Subcutaneous adipose tissue (tissue), 4 donors: Measurements from ENCODE around the gene AGTRAP. TPM values are rescaled to one million over a fixed set of nuclear protein-coding genes. Genes with fewer than 3 reads are reported as not detected.

ENCODE experiments used
- total RNA-seq, 4 donors: library from RNA; depleted of rRNA; stranded (reverse); fragments of >200 nt; gene quantifications; one replicate each; pipeline ENCODE4 v1.1.0, GENCODE V29; 2016
- TF ChIP-seq, protein P1 (sequence below): fragments of 450-650 bp; IDR thresholded peaks from one replicate; pipeline ENCODE4 v1.5.1; 2016; ENCODE audit warnings: low read depth, mild to moderate bottlenecking, control low read depth, antibody characterized with exemption, moderate library complexity

Gene AGTRAP
- total RNA-seq, 4 donors from 2014 or later: 22.0 to 82.3 (median 58.3) TPM

GRCh38 chr1:11787804-11788436 lies 52.0 kb downstream of the AGTRAP start:
- TF ChIP-seq, protein P1, sequence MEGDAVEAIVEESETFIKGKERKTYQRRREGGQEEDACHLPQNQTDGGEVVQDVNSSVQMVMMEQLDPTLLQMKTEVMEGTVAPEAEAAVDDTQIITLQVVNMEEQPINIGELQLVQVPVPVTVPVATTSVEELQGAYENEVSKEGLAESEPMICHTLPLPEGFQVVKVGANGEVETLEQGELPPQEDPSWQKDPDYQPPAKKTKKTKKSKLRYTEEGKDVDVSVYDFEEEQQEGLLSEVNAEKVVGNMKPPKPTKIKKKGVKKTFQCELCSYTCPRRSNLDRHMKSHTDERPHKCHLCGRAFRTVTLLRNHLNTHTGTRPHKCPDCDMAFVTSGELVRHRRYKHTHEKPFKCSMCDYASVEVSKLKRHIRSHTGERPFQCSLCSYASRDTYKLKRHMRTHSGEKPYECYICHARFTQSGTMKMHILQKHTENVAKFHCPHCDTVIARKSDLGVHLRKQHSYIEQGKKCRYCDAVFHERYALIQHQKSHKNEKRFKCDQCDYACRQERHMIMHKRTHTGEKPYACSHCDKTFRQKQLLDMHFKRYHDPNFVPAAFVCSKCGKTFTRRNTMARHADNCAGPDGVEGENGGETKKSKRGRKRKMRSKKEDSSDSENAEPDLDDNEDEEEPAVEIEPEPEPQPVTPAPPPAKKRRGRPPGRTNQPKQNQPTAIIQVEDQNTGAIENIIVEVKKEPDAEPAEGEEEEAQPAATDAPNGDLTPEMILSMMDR: no peak

GRCh38 chr1:11788549-11789053 lies 52.7 kb downstream of the AGTRAP start:
- TF ChIP-seq, protein P1: no peak

- TF ChIP-seq, protein P1: no peak
Measured at GRCh38 chr1:11789126-11790067, 53.5 kb downstream of the AGTRAP start.

GRCh38 chr1:11790101-11790879 lies 54.4 kb downstream of the AGTRAP start:
- TF ChIP-seq, protein P1: no peak

DNA sequence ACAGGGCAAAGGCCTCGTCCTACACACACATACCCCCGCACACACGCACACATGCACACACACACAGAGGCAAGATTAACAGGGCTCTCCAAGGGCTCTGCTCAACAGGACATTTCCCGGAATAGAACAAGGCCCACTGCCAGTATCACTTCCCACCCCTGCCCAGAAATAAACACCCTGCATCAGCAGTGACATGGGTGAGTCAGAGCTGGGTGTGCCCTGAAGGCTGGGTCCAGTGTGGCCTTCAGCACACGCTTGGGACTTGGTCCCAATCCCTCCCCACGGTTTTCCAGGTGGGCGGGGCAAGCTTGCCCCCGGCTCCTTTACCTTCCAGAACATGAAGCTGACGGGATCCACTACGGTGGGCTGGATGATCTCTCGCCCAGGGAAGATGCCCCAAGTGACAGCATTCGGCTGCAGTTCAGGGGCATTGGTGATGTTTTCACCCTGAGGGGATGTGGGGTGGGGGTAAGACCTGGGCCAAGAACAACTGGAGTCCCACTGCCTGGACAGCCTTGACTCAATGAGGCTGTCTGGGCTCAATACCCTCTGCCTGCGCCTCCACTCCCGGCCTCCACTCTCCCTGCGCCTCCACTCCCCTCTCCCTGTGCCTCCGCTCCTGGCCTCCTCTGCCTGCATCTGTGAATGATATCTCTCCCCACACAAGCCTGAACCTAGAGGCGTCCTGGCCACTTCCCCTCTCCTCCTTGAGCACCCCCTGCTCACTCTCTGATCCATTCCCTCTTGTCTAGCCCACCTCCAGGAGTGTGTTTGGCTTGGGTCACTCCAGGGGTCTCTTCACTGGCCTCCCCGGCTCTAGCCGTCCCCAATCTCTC lies 55.2 kb downstream of the AGTRAP start:
- TF ChIP-seq, protein P1: no peak

DNA sequence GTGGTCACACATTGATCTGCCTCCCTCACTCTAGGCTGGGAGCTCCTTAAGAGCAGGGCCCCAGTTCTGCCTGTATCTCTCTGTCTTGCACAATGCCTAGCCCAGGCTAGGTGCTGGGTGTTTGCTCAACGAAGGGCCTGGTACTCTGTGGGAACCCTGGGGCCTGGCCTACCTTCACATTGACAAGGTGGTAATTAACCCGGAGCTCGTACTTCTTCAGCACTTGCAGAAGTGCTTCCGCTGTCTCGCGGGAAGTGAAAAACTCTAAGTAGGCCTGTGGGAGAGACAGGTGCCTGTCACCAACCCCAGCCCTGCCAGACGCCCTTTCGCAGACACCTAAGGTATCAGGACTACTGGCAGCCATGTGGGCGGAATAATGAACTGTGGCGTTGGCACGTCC lies 56.2 kb downstream of the AGTRAP start:
- TF ChIP-seq, protein P1: no peak
